WI38 (cell line): Measurements from ENCODE around the gene CNGA3.

Source experiments
- H3K4me3 ChIP-seq: 2 replicates; pipeline ENCODE4 v1.5.1; 2011; ENCODE audit warnings: low read depth, mild to moderate bottlenecking, control low read depth, low read length
- TF ChIP-seq, protein P1 (sequence below): IDR thresholded peaks from 2 replicates; pipeline ENCODE4 v1.5.1; 2012; ENCODE audit warnings: low read depth, mild to moderate bottlenecking, control low read depth, low read length

The CNGA3 gene

DNA sequence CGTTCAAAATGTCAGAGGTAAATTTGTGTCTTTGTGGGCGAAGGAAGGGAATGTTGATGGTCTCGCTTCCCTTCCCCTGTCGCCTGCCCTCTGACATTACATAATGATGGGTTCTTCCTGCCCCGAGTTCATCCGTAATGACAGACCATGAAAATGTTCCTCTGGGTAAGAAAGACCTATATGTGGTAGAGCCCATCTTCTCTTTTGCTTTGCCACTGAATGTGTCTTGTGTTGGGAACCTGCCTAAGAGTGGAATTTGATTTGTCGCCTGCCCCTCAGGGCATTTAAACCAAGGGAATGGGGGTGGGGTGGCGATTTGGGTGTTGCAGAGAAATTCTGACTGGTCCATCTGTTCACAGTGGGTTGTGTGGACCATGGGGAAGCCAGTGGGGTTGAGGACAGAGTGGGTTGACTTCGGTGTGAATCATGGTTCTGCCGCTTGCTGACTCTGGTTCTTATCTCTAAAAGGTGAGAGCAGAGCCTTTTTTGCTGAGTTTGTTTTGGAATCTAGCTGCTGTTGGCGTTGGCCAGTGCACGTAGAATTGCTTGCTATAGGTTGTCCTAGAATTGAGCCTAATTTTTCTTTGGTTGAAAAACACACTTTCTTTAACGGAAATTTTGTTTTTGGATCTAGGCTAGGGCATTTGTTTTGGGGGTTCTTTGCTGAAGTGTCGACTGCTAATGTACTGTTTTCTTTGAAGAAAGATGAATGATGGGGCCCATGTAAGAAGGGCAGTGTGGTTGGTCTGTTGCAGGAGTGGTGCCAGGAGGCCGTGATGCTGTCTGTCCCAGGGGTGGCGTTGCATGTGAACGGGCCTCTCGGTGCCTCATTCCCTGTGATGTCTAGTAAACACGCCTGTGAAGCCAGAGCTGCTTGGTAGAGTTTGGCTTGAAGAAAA lies 99.7 kb downstream of the CNGA3 start:
- peak overlapping the region; percentile 79 for H3K4me3 ChIP-seq
- TF ChIP-seq, protein P1, sequence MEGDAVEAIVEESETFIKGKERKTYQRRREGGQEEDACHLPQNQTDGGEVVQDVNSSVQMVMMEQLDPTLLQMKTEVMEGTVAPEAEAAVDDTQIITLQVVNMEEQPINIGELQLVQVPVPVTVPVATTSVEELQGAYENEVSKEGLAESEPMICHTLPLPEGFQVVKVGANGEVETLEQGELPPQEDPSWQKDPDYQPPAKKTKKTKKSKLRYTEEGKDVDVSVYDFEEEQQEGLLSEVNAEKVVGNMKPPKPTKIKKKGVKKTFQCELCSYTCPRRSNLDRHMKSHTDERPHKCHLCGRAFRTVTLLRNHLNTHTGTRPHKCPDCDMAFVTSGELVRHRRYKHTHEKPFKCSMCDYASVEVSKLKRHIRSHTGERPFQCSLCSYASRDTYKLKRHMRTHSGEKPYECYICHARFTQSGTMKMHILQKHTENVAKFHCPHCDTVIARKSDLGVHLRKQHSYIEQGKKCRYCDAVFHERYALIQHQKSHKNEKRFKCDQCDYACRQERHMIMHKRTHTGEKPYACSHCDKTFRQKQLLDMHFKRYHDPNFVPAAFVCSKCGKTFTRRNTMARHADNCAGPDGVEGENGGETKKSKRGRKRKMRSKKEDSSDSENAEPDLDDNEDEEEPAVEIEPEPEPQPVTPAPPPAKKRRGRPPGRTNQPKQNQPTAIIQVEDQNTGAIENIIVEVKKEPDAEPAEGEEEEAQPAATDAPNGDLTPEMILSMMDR, result no peak

DNA sequence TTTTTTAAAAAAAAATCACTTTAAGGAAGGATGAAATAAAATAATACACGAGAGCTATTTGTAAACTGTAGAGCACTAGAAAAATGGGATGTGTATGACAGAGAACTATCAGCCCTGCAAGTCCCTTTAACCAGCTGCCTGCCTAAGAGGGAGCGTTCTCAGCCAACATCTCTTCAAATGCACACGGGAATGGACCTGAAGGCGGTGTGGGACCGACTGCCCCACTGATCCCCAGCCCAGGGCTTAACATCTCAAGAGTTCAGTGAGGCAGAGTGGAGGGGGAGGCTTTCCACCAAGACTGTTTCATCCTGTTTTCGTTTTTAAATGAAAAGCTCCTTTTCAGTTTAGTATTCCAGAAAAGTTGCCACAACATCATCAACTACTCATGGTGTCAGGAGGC lies 100.6 kb downstream of the CNGA3 start:
- TF ChIP-seq, protein P1, result no peak
- H3K4me3 ChIP-seq, result no peak overlapping the region
